ENCODE results near the gene RABGAP1L.

- TF ChIP-seq TAF1 (IDR thresholded peaks at IDR 0.05; ENCODE audit: borderline replicate concordance, low read depth, low read length) (no peak), POLR2AphosphoS5 (IDR thresholded peaks at IDR 0.05; ENCODE audit: low read depth, low read length) (0 out of 2 replicates have a peak, but pooled peaks have one; percentile 8), POLR2A (IDR thresholded peaks at IDR 0.05; ENCODE audit: low read depth, low read length) (no peak)
Observed at GRCh38 chr1:174997041-174997440, 837.7 kb downstream of the RABGAP1L start.

Measured in GM12892 (cell line).